DOHH2 (cell line): ENCODE results near the gene RAVER2.

Source experiments
- H3F3A ChIP-seq: fragments of 200-600 bp; sonication (generic), shearing (Covaris generic); 2 replicates; pipeline ENCODE4 v1.6.0; 2016; ENCODE audit warnings: antibody characterized with exemption, mild to moderate bottlenecking; ENCODE audit not compliant: control insufficient read depth, insufficient read depth
- H3K27ac ChIP-seq: fragments of 200-600 bp; sonication (generic); 2 replicates; pipeline ENCODE4 v1.5.1; 2014; ENCODE audit warnings: low read depth, mild to moderate bottlenecking, low read length, moderate library complexity
- H3K27me3 ChIP-seq: fragments of 200-600 bp; sonication (generic); 2 replicates; pipeline ENCODE4 v1.6.1; 2014; ENCODE audit warnings: mild to moderate bottlenecking, low read length, mixed read lengths; ENCODE audit not compliant: control insufficient read depth
- H3K36me3 ChIP-seq: fragments of 200-600 bp; sonication (generic); 2 replicates; pipeline ENCODE4 v1.6.1; 2014; ENCODE audit warnings: mild to moderate bottlenecking, low read length, moderate library complexity, mixed read lengths; ENCODE audit not compliant: control insufficient read depth
- H3K4me1 ChIP-seq: fragments of 200-600 bp; sonication (generic); 2 replicates; pipeline ENCODE4 v1.6.1; 2014; ENCODE audit warnings: mild to moderate bottlenecking, low read length, mixed read lengths; ENCODE audit not compliant: control insufficient read depth
- H3K4me2 ChIP-seq: fragments of 200-600 bp; sonication (generic); 2 replicates; pipeline ENCODE4 v1.6.0; 2014; ENCODE audit warnings: mild to moderate bottlenecking, low read length, moderate library complexity
- H3K4me3 ChIP-seq: fragments of 200-600 bp; sonication (generic); 2 replicates; pipeline ENCODE4 v1.5.1; 2014; ENCODE audit warnings: mild to moderate bottlenecking, low read length, mixed read lengths
- H3K79me2 ChIP-seq: fragments of 200-600 bp; sonication (generic); 2 replicates; pipeline ENCODE4 v1.6.1; 2014; ENCODE audit warnings: mild to moderate bottlenecking, low read length, mixed read lengths; ENCODE audit not compliant: control insufficient read depth
- H3K9me2 ChIP-seq: fragments of 200-600 bp; sonication (generic); replicated peaks from 2 replicates; pipeline ENCODE4 v1.6.1; 2014; ENCODE audit warnings: mild to moderate bottlenecking, low read length, mixed read lengths; ENCODE audit not compliant: control insufficient read depth
- H3K9me3 ChIP-seq: fragments of 200-600 bp; sonication (generic); 2 replicates; pipeline ENCODE4 v1.6.1; 2014; ENCODE audit warnings: antibody characterized with exemption, low read length, mixed read lengths; ENCODE audit not compliant: control insufficient read depth, insufficient read depth
- H4K20me1 ChIP-seq: fragments of 200-600 bp; sonication (generic); 2 replicates; pipeline ENCODE4 v1.6.0; 2014; ENCODE audit warnings: low read depth, mild to moderate bottlenecking, antibody characterized with exemption, low read length, moderate library complexity; ENCODE audit not compliant: control insufficient read depth, insufficient read depth
- CTCF ChIP-seq: fragments of 200-600 bp; sonication (generic); IDR thresholded peaks from one replicate; pipeline ENCODE4 v1.5.1; 2014; ENCODE audit warnings: antibody characterized with exemption, mild to moderate bottlenecking, low read depth, low read length; ENCODE audit not compliant: poor library complexity, severe bottlenecking
- EZH2phosphoT487 ChIP-seq: fragments of 200-600 bp; sonication (generic); IDR thresholded peaks from 2 replicates; pipeline ENCODE4 v1.6.1; 2017; ENCODE audit warnings: borderline replicate concordance, mild to moderate bottlenecking, antibody characterized with exemption, low read length, moderate library complexity, mixed read lengths

RAVER2 gene

GRCh38 chr1:64857347-64857746 lies 112.5 kb downstream of the RAVER2 start:
- no peaks in the 10 kb centered on the region for H3K9me3 ChIP-seq
- TF ChIP-seq CTCF (no peak), EZH2phosphoT487 (no peak)
- no peak overlapping the region for H3K4me3 ChIP-seq
- H3F3A ChIP-seq = no peaks in the 10 kb centered on the region
- no peak overlapping the region for H3K4me2 ChIP-seq
- H3K79me2 ChIP-seq = no peaks in the 10 kb centered on the region
- H4K20me1 ChIP-seq = 0 out of 2 replicates have a peak, but pooled peaks cover 2% of the 10 kb centered on the region
- H3K36me3 ChIP-seq = peaks cover 76% of the 10 kb centered on the region
- no peaks in the 10 kb centered on the region for H3K9me2 ChIP-seq
- no peaks in the 10 kb centered on the region for H3K27me3 ChIP-seq
- H3K4me1 ChIP-seq = peaks cover 16% of the 10 kb centered on the region
- H3K27ac ChIP-seq = no peak overlapping the region

- no peak overlapping the region for H3K4me3 ChIP-seq
- no peaks in the 10 kb centered on the region for H3K9me2 ChIP-seq
- peaks cover 50% of the 10 kb centered on the region for H3K4me1 ChIP-seq
- peak overlapping the region; percentile 12 for H3K4me2 ChIP-seq
- no peaks in the 10 kb centered on the region for H3K9me3 ChIP-seq
- no peaks in the 10 kb centered on the region for H3K79me2 ChIP-seq
- H3F3A ChIP-seq = peaks cover 12% of the 10 kb centered on the region
- TF ChIP-seq CTCF = no peak
- TF ChIP-seq EZH2phosphoT487 = no peak
- no peak overlapping the region for H3K27ac ChIP-seq
- no peaks in the 10 kb centered on the region for H3K27me3 ChIP-seq
- H3K36me3 ChIP-seq = peaks cover 70% of the 10 kb centered on the region
- H4K20me1 ChIP-seq = 0 out of 2 replicates have a peak, but pooled peaks cover 5% of the 10 kb centered on the region
These were observed 116.7 kb downstream of the RAVER2 start for GRCh38 chr1:64861611-64862010.

GRCh38 chr1:64864018-64864940 lies 119.4 kb downstream of the RAVER2 start:
- H3K9me2 ChIP-seq = no peaks in the 10 kb centered on the region
- no peaks in the 10 kb centered on the region for H3K27me3 ChIP-seq
- H3K27ac ChIP-seq = peak overlapping the region; percentile 66
- no peaks in the 10 kb centered on the region for H3K9me3 ChIP-seq
- peak overlapping the region; percentile 69 for H3K4me2 ChIP-seq
- H3F3A ChIP-seq = peaks cover 12% of the 10 kb centered on the region
- H4K20me1 ChIP-seq = 0 out of 2 replicates have a peak, but pooled peaks cover 5% of the 10 kb centered on the region
- peak overlapping the region; percentile 44 for H3K4me3 ChIP-seq
- H3K79me2 ChIP-seq = no peaks in the 10 kb centered on the region
- peaks cover 50% of the 10 kb centered on the region for H3K4me1 ChIP-seq
- peaks cover 62% of the 10 kb centered on the region for H3K36me3 ChIP-seq
- TF ChIP-seq CTCF (no peak), EZH2phosphoT487 (no peak)
